T follicular helper cell (primary cell): Measurements from ENCODE around the gene CWC22.
"Not testable (repeated sequence)": the region's sequence is repeated elsewhere in the genome, so short reads cannot be mapped to it uniquely, and the experiment has no call there.

Source experiments
- DNase-seq: peaks from one replicate; pipeline ENCODE4 v3.0.0-alpha.2; 2020; ENCODE audit warnings: low read depth

CWC22 gene

DNA sequence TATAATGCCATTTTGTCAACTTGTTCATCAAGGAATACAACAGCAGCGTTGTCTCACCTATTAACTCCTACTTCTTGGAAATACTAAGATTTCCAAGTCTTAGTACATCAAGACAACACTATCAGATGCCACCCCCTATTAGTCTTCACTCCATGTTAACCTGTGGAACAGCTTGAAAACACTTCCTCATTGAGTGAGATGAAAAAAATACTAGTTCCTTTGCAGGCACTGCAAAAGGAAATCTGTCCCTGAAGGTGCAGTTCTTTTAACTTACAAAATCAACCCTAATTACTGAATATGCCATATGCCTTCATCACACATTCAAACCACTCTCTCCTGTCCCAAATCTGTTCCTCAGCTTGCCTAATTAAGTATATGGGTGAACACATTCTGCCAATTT is 4.0 kb downstream of the CWC22 start:
- no peak for DNase-seq

DNA sequence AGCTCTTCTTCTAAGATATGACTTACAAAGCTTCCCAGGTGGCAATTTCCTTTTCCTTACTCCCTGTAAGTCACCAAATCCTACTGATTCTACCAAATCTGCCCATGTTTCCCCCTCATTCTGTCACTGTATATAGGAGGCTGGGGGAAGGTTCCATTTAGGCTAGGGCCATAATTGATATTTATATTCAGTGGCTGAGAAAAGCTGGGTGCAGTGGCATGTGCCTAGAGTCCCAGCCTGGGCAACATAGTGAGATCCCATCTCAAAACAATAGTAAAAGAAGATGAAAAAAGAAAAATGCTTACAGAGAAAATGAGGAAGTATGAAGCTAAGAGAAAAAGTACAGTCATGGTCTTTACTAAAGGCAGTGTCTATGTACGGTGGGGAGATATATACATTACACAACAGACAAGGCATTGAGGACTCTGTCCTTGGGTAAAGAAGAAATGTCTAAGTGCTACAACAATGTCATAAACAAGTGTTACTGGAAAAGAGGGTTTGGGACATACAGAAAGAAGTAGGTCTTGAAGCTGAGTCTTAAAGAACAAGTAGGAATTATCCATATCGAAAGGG is 4.8 kb downstream of the CWC22 start:
- no peak for DNase-seq

DNA sequence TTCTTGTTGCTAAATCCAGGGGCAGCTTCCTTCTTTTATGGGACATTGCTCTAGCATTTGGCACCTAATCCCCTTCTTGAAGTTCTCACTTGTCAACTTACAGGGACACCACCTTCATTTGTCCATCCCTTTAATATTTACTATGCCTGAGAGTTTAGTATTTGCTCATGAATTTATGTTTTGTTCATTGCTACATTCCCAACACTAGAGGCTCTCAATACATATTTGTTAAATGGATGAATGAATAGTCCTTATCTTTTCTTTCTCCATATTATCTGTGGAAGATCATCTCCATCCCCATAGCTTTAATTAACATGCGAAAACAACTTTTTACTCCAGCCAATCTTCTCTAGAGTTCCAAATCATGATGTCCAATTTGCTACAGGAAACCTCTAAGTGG is 5.4 kb downstream of the CWC22 start:
- DNase-seq: no peak

DNA sequence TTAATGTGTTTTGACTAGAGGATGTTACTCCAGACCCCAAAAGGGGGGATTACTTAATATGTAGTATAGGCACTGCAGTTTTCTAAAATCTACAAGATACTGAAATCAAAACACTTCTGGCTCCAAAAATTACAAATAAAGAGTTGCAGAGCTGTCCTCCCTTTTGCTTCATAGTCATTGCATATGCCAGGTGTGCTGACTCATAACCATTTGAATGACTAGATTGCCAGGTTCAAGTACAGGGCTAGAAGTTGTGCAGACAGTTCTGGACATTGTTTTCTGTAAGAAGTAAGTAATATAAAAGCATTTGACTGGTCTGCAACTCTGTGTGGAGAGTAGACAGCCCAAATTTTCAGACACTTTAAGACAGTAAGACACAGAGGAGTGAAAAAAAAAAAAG is 6.7 kb downstream of the CWC22 start:
- DNase-seq: no peak

DNA sequence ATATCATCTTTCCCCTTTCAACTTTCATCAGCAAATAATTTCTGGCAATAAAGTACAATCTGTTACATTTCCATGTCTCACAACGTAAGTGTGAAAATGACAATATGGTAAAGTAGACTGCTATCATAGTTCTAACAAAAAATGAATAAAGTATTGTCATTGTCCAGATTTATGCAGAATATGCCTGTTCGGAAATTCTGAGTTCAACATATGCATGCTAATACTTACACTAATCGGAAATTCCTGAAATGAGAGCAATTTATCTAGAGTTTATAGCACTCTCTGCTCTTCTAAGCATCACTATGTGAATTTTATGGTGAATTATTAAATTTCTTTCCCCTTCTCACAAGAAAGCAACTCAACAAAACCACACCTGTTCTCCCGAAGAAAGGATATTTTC is 8.1 kb downstream of the CWC22 start:
- no peak for DNase-seq

DNA sequence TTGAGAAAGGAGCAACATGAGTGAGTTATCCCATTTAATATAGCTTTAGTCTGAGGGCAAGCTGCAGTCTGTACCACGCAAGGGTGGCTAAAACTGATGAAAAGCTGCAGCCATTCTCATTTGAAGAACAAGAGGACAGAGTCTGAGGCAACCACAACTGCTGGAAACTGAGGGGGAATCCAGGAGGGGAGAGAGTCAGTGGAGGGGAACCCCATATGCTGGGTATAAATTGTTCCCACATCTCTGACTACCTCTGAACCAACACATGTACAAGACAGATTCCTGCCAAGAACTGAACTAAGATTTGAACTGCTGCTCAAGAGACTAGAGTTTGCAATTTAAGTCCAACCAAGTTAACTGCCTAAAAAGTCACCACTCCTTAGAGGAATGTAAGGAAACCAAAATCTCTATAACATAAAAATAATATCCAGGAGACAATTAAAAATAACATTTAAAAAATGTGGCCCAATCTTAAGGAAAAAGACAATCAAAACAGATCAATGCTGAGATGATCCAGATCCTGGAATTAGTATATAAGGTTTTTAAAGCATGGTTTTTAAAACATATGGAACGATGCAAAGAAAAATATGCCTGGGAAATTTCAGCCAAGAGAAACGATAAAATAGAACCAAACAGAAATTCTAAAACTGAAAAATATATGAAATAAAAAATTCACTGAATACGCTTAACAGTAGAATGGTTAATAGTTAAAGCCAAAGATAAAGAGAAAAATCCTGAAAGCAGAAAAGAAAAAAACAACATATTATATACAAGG is 11.2 kb downstream of the CWC22 start:
- no peak for DNase-seq

DNA sequence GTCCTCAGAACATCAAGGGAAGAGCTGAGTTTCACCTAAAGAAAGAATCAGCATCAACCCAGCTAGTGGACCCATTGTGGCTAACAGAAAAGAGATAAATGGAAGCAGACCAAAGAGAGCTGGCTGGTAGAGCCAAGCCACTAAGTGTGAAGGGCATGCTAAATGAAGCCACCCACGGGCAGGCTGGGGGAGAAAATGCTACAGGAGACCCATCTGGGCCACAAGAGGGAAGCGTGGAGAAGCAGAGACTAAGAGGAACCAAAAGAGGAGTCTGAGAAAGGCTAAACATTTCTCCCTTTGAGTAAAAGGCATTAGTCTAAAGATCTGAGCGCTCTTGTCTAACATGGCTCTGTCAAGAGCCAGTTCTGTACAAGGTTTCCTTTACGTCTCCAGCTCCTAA is 15.8 kb downstream of the CWC22 start:
- DNase-seq: no peak

DNA sequence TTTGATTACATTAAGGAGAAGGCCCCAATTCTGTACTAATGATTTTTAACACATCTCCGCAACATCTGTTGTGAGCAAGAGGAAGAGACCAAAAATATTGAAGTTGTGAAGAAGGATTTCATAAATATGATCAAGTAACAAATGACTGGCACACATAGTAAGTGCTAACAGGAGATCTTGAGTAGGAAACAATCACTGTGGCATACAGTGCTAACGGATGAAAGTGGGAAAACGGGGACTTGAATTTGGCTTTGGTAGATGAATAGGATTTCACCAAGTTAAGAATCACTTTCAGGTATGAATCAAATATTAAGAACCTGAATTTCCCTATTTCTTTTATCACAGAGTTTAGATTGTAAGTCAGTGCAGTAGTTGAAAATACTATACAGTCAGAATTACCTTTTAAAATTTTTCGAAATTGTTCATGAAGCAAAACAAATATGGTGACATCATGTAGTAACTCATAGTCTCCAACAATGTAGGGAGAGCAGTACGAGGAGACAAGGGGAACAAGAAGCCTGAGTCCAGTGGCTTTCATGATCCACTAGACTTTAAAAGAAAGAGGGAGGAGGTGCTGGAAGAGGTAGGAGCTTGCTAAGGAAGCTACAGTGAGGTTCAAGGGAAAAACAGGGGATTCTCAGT is 16.3 kb downstream of the CWC22 start:
- DNase-seq: no peak

DNA sequence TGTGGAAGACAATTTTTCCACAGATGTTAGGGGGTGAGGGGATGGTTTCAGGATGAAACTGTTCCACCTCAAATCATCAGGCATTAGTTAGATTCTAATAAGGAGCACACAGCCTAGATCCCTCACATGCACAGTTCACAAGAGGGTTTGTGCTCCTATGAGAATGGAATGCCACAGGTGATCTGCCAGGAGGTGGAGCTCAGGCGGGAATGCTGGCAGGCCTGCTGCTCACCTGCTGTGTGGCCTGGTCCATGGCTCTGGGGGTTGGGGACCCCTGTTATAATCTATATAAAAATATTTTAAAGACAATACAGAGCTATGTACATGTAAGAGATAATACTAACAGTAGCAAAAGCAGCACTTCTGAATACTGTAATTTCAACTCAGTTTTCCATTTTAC is 19.2 kb downstream of the CWC22 start:
- DNase-seq: no peak

DNA sequence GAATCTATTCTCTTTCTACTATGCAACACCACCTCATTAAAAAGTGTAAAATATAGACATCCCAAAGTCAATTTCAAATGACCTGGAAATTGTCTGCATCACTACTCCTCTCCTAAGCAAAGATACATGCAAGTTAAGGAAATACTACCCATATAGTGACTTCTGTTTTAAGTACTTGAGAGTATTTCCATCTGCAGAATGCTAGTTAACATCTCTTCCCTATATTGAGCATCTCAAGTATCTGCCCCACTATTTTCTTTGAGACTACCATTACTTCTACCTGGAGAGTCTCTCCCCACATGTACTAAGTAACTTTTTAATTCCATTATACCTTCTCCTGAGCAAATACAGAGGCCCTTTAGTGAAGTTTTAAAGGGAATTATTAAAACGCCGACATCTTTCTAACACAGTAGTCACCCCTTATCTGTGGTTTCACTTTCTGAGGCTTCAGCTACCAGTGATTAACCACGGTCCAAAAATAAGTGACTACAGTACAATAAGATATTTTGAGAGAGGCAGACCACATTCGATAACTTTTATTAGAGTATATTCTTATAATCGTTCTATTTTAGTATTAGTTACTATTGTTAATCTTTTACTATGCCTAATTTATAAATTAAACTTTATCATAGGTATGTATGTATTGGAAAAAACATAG is 21.8 kb downstream of the CWC22 start:
- DNase-seq: no peak

DNA sequence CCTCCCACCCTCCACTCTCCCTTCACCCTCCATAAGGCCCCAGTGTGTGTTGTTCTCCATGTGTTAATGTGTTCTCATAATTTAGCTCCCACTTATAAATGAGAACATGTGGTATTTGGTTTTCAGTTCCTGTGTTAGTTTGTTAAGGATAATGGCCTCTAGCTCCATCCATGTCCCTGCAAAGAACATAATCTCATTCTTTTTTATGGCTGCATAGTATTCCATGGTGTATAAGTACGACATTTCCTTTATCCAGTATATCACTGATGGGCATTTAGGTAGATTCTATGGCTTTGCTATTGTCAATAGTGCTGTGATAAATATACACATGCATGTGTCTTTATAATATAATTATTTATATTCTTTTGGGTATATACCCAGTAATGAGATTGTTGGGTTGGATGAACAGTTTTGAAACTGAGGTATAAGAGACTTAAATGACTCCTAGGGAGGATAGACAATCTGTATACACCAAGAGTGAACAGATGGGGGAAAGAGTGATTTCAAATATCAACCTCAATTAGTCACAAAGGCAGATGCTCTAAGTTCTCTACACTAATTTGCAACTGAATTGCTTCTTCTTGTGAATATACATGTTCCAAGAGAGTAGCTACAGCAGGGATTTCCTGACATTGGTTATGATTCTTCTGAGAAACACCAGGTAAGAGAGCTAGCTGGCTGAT is 23.7 kb downstream of the CWC22 start:
- DNase-seq: no peak

DNA sequence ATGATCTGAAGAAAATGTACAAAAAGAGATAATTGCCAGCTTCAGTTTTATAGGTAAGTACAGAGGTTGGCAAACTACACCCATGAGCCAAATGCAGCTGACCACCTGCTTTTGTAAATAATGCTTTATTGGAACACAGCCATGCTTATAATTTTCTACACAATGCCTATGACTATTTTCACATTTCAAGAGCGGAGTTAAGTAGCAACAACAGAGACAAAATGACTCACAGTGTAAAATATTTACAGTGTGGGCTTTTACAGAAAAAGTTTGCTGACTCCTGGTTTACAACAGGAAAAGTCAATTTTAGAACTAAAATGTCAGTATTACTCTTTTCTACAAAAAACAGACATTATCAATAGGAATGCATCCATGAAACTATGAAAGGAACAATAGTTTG is 26.0 kb downstream of the CWC22 start:
- DNase-seq: no peak

DNA sequence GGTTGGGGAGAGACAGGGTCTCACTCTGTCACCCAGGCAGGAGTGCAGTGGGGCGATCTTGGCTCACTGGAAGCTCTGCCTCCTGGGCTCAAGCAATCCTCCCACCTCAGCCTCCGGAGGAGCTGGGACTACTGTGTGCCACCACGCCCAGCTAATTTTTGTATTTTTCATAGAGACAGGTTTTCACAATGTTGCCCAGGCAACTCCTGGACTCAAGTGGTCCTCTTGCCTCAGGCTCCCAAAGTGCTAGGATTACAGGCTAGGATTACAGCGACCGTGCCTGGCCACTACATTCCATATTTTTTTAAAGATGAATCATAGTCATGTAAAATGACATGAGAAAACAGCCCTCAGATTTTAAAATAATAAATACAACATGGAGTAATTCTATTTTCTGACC is 32.3 kb downstream of the CWC22 start:
- DNase-seq: no peak

DNA sequence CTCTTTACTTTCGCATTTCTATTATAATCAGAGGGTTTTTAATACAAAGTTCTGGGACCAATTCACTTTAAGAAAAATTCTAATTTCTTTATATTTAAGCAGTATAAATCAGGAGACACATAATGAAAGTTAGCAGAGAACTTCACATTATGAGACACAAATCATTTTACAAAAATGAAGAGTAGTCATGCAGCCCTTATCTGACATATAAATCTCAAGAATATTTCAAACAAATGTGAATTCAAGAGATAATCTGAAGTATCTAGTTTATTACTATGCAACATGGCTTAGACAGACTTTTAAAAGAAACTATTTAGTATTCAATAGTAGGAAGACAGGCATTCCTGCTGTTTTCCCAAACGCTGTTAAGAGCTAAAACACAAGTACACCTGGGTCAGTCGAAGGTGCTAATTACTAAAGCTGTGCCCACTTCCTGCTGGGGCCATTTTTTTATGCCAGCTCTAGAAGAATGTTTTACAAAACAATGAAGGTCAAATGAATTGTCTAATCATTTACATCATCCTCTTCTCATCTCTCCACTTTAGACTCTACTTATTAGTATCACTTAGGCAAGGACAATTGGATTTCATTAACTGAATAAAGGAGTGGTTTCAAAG is 40.2 kb downstream of the CWC22 start:
- no peak for DNase-seq

DNA sequence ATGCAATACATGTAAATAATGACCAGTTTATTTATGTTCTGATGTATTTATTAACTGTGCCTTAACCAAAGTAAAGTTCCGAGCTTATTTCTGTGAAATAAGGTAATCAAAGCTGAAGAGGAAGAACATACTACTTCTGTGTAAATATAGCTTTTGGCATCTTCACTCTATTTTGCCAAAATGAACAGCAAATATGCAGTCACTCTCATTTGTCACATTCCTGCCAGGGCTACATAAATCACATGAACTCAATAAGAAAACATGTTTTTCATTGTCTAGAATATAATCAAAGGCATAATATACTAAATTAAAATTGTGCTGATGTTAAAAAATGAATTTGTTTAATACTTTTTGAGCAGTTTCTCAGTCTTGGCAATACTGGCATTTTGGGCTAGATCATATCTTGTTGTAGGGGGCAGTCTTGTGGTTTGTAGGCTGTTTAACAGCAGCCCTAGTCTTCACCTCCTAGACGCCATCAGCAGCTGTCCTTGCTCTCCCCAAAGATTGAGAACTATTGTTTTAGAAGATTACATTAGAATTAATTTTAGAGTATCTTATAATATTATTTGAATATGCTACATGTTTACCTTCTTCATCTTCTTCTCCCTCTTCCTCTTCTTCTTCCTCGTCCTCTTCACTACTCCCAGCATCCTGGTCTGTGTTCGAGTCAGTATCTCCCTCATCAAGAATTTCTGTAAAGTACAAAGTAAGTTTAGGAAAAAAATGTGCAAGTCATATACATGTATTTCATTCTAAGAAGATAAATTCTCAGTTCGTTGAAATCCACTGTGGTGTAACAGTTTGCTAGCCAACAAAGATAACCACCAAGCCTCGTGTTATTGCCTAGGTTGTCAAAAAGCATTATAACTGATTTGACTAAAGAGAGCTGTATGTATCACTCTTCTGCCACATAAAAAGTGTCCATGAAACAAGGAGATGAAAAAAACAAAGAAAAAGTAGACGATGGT is 41.5 kb downstream of the CWC22 start:
- no peak for DNase-seq

DNA sequence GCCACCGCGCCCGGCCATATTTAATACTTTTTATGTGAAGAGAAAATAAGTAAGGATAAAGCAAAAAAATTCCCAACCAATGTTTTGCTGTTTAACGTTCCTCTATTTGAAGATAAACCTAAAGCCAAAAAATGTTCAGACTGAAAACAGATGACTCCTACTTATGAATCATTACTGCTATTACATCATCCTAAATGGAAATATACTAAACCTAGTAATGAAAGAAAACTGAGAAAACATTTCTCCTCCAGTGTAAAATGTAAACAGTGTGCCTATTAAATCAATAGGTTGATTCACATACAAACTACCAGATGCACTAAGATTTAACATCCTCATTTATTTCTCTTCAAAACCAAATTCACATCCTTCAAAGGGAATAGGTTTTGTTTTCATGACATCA is 43.5 kb downstream of the CWC22 start:
- DNase-seq: no peak

DNA sequence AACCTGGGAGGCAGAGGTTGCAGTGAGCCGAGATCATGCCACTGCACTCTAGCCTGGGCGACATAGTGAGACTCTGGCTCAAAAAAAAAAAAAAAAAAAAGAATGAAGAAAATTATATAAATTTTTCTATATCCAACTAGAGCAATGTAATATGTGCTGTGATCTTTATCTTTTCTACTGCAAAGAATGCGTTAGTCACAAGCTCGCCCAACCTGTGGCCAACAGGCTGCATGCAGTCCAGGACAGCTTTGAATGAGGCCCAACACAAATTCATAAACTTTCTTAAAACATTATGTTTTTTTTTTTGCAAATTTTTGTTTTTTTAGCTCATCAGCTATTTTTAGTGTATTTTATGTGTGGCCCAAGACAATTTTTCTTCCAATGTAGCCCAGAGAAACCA is 48.8 kb downstream of the CWC22 start:
- DNase-seq: not testable (repeated sequence)

DNA sequence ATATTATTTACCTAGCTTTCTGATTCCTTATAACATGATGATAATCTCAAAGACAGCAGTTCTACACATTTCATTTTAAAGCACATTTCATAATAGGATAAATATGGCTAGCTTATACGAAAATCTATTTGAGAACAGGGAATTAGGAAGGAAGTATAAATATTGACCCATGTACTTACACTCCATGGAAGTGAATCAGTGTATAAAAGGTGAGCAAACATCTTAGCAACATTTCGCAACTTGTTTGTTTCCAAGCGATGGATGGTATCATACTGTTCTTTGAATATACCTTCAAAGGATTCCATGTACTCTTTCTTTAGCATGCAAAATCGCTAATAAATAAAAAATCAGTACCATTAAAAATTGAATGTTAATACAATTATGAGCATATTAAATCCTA is 53.1 kb downstream of the CWC22 start:
- no peak for DNase-seq

DNA sequence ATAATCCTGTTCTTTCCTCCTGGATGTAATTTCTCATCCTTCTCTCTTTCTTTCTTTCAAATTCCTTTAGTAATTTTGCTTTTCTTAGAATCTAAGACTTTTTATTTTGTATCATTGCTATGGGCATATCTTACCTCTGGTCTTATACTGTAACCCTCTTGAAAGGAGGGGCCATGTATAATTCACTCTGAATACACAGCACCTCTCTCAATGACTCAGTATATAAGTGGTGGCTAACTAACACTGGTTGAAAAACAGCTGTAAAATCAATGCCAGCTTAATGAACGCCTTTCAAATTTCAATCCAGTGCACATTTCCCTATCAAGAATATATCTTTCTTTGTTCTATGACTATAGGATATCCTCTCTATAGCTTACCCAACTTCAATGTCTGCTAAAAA is 53.7 kb downstream of the CWC22 start:
- no peak for DNase-seq

DNA sequence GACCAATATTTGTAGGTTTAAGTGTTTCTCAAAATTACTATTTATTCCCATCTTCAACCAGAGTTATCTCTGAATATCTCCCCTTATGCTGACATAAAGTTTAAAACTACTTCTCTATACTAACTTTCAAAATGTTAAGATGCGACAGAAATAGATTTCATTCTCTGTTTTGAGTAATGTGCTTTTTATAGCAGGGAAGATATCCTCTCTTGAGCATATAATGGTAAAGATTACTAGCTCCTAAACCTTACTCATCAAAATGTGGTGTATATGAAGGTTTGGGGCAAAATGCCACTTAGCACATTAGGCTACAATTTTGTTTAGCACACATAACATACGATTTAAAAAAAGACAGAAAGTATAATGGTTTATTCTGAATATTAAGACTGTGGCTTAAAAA is 54.4 kb downstream of the CWC22 start:
- DNase-seq: no peak

DNA sequence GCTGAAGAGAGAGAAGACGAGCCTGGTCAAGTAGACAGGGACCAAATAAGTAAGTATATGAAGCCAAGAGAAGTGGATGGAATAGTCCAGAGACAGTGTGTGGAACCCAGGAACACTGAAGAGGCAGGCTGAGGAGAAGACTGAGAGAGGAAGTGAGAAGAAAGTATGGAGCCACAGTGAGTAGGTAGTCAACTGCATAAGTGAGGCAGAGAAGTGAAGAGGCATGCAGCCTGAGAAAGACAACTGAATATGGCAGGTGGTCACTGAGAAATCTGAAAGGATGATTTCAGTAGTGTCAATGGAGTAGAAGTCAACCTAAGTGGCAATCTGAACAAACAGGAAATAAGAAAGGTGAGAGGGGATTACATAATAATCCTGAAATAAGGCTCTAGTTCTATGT is 55.4 kb downstream of the CWC22 start:
- no peak for DNase-seq
